GM12878 (cell line): ENCODE data around the gene HMX2. TPM values are rescaled to one million over a fixed set of nuclear protein-coding genes. Genes with fewer than 3 reads are reported as not detected.

ENCODE experiments used
- ATAC-seq: fragments of 200-7000 bp; cut with Tn5 transposase; 3 replicates; pipeline ENCODE4 v1.9.1; 2020; ENCODE audit warnings: mild to moderate bottlenecking, moderate library complexity
- BruUV-seq: library from RNA; stranded (reverse); fragments of 400-500 nt; replicated peaks from 2 replicates; lab custom pipeline; 2021; lab: Mats Ljungman, UMichigan
- CTCF ChIA-PET: fragments of 300-600 bp; sonication (Branson Sonifier 250); formaldehyde crosslinking; extraction: SDS; loops from one replicate; lab custom pipeline; 2021; ENCODE audit warnings: inconsistent platforms; lab: Yijun Ruan, JAX
- POLR2A ChIA-PET: fragments of 350-600 bp; formaldehyde crosslinking; extraction: SDS; loops from one replicate; lab custom pipeline; 2021; ENCODE audit warnings: inconsistent platforms; lab: Charles Lee
- RAD21 ChIA-PET: fragments of 300-600 bp; sonication (Branson Sonifier 250); formaldehyde crosslinking; loops from one replicate; lab custom pipeline; 2023; ENCODE audit warnings: antibody characterized with exemption; ENCODE audit not compliant: unreplicated experiment; lab: Charles Lee
- SMC1A ChIA-PET: fragments of 300-600 bp; sonication (Branson Sonifier 250); formaldehyde crosslinking; loops from one replicate; lab custom pipeline; 2023; ENCODE audit not compliant: unreplicated experiment, uncharacterized antibody; lab: Charles Lee
- DNase-seq: peaks from one replicate; pipeline ENCODE4 v3.0.0-alpha.2; 2011; ENCODE audit warnings: low read depth, low spot score
- FAIRE-seq: peaks from 3 replicates; lab custom pipeline; 2011; peaks lifted over from hg19 to GRCh38; lab: Jason Lieb, UNC
- H2AFZ ChIP-seq: 2 replicates; pipeline ENCODE4 v1.6.0; 2011; ENCODE audit warnings: low read depth, low read length, control low read depth; ENCODE audit not compliant: control insufficient read depth
- H3K27ac ChIP-seq: 2 replicates; pipeline ENCODE4 v1.5.1; 2011; ENCODE audit warnings: control low read depth; ENCODE audit not compliant: control insufficient read depth, insufficient read depth
- H3K27me3 ChIP-seq, 2 experiments: replicated peaks in 1 of 2; 2 replicates each; pipeline versions ENCODE4 v1.6.0 to v1.6.1; 2011; ENCODE audit warnings: low read length in 1 of 2; ENCODE audit not compliant: control insufficient read depth in 2 of 2, insufficient read depth in 2 of 2
- H3K36me3 ChIP-seq, 2 experiments: 2 replicates each; pipeline ENCODE4 v1.5.1; 2011; ENCODE audit warnings: low read length in 1 of 2; ENCODE audit not compliant: control insufficient read depth in 2 of 2, insufficient read depth in 2 of 2
- H3K4me1 ChIP-seq: 2 replicates; pipeline ENCODE4 v1.6.1; 2011; ENCODE audit warnings: mild to moderate bottlenecking, low read length, moderate library complexity, mixed read lengths; ENCODE audit not compliant: control insufficient read depth, insufficient read depth
- H3K4me2 ChIP-seq: 2 replicates; pipeline ENCODE4 v1.6.0; 2011; ENCODE audit warnings: control low read depth; ENCODE audit not compliant: control insufficient read depth, insufficient read depth
- H3K4me3 ChIP-seq: fragments of 200-600 bp; sonication (generic); 2 replicates; pipeline ENCODE4 v1.5.1; 2016
- H3K79me2 ChIP-seq: 2 replicates; pipeline ENCODE4 v1.6.0; 2011; ENCODE audit warnings: low read length; ENCODE audit not compliant: control insufficient read depth, insufficient read depth
- H3K9ac ChIP-seq: 2 replicates; pipeline ENCODE4 v1.8.0; 2011; ENCODE audit warnings: low read length, control low read depth, mixed read lengths; ENCODE audit not compliant: control insufficient read depth, insufficient read depth
- H3K9me3 ChIP-seq: replicated peaks from 3 replicates; pipeline ENCODE4 v1.5.1; 2011; ENCODE audit warnings: mild to moderate bottlenecking, low read length; ENCODE audit not compliant: control insufficient read depth, insufficient read depth
- H4K20me1 ChIP-seq: 2 replicates; pipeline ENCODE4 v1.6.0; 2011; ENCODE audit not compliant: control insufficient read depth, insufficient read depth
- CBFB ChIP-seq: IDR thresholded peaks from 2 replicates; pipeline ENCODE4 v1.6.1; 2016; ENCODE audit warnings: antibody characterized with exemption, low read depth
- CREM ChIP-seq: IDR thresholded peaks from 2 replicates; pipeline ENCODE4 v1.6.1; 2014; ENCODE audit warnings: antibody characterized with exemption, low read depth
- EED ChIP-seq: sonication (generic); IDR thresholded peaks from 2 replicates; pipeline ENCODE4 v1.6.1; 2016; ENCODE audit warnings: antibody characterized with exemption, low read depth
- EGR1 ChIP-seq, 2 experiments: IDR thresholded peaks; 1 replicate in 1 of 2; 2 replicates in 1 of 2; pipeline ENCODE4 v1.6.1; 2011 to 2012; ENCODE audit warnings: low read depth in 2 of 2, low read length in 2 of 2, borderline replicate concordance in 1 of 2, mild to moderate bottlenecking in 1 of 2, moderate library complexity in 1 of 2
- EP300 ChIP-seq, 2 experiments: fragments of 150-350 bp in 1 of 2; IDR thresholded peaks; 2 replicates each; pipeline ENCODE4 v1.6.1; 2011 to 2012; ENCODE audit warnings: low read depth in 2 of 2, low read length in 2 of 2, borderline replicate concordance in 1 of 2, improper control_type of control experiment in 1 of 2, inconsistent platforms in 1 of 2; ENCODE audit not compliant: control insufficient read depth in 1 of 2
- HDAC2 ChIP-seq: fragments of 200-600 bp; sonication (generic); IDR thresholded peaks from 2 replicates; pipeline ENCODE4 v1.6.1; 2017
- YBX1 ChIP-seq: fragments of 450-650 bp; IDR thresholded peaks from 2 replicates; pipeline ENCODE4 v1.6.1; 2016; ENCODE audit warnings: antibody characterized with exemption
- WGBS: methylation state at CpG from one replicate; pipeline ENCODE4 v1.1.6; 2016; ENCODE audit warnings: low lambda C conversion rate; ENCODE audit not compliant: insufficient replicate concordance, insufficient coverage; ENCODE audit errors: missing lambda C conversion rate; 5-methylcytosine and 5-hydroxymethylcytosine counted together
- in situ Hi-C: fragments of 300-500 bp; cut with MboI; formaldehyde crosslinking; loops from 9 replicates; pipeline ENCODE4 v1.14.3; 2018; ENCODE audit warnings: mixed read lengths
- intact Hi-C: fragments of 100-400 bp; cut with micrococcal nuclease; formaldehyde crosslinking; loops from one replicate; pipeline ENCODE4 v1.14.2; 2022; ENCODE audit not compliant: unreplicated experiment
- polyA plus RNA-seq, 11 experiments: library from polyadenylated mRNA; depleted of rRNA in 4 of 11; unstranded in 6 of 11; stranded (reverse) in 5 of 11; fragments of >200 nt; fragmentation: Nextera tagmentation in 4 of 11; fragmentation: Illumina TruSeq in 1 of 11; extraction: Ambion mirVana in 4 of 11; extraction: Trizol in 1 of 11; gene quantifications; 1 replicate in 1 of 11; 2 replicates in 10 of 11; pipeline versions ENCODE4 v1.2.1 to v1.2.3, GENCODE V29; 2011 to 2016; ENCODE audit warnings: inconsistent platforms in 2 of 11, missing spikeins in 2 of 11, low read depth in 1 of 11
- total RNA-seq, 4 experiments: library from RNA; depleted of rRNA in 3 of 4; stranded (reverse); fragments of >200 nt in 3 of 4; fragmentation: Illumina TruSeq in 1 of 4; extraction: Trizol in 1 of 4; gene quantifications; 2 replicates each; pipeline versions ENCODE4 v1.2.1 to v1.2.3, GENCODE V29; 2013 to 2021
- TF ChIP-seq, protein P1 (sequence below): fragments of 450-650 bp; conservative IDR thresholded peaks from 2 replicates; pipeline ENCODE4 v1.6.1; 2017; ENCODE audit warnings: mild to moderate bottlenecking, moderate library complexity
- TF ChIP-seq, protein P2 (sequence below): fragments of 450-650 bp; IDR thresholded peaks from 2 replicates; pipeline ENCODE4 v1.6.1; 2017; ENCODE audit warnings: mild to moderate bottlenecking

The HMX2 gene
- total and polyA plus RNA-seq, 10 of the 15 experiments (the other 5 are each of a cell fraction or from before 2014, with no cell fraction given) = 1.4 to 31.3 (median 16.8) TPM; not detected in 1

DNA sequence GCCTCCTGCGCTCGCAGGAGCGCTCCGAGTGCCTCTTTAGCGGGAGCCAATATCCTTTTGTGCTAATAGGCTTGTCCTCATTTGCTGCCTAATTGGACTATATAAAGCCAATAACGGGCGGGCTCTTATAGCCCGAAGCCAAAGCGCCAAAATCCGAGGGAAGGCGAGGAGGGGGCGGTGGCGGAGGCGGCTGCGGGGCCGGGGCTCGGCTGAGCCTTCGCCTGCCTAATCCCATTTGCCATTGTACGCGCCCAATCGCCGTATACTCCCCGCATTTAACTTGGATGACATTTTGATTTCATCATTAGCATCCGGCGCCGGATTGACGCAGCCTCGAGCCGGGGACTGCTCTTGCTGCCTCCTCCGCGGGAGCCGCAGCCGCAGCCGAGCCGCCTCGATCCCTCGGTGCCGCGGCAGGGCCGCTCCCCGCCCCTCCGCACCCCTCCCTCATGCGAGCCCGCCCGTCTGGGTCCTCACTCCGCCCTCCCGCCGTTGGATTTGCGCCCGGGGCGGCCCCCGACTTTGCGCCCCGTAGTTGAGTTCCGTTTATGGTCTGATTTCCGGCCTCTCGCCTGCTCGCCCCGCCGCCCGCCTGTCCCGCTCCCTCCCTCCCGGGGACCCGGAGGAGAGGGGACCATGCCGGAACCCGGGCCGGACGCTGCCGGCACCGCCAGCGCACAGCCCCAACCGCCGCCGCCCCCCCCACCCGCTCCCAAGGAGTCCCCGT, 12.4 kb upstream of the HMX2 start, which contains the start of gene HMX3 (continued):
- TF ChIP-seq, protein P1, sequence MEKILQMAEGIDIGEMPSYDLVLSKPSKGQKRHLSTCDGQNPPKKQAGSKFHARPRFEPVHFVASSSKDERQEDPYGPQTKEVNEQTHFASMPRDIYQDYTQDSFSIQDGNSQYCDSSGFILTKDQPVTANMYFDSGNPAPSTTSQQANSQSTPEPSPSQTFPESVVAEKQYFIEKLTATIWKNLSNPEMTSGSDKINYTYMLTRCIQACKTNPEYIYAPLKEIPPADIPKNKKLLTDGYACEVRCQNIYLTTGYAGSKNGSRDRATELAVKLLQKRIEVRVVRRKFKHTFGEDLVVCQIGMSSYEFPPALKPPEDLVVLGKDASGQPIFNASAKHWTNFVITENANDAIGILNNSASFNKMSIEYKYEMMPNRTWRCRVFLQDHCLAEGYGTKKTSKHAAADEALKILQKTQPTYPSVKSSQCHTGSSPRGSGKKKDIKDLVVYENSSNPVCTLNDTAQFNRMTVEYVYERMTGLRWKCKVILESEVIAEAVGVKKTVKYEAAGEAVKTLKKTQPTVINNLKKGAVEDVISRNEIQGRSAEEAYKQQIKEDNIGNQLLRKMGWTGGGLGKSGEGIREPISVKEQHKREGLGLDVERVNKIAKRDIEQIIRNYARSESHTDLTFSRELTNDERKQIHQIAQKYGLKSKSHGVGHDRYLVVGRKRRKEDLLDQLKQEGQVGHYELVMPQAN = no peak
- TF ChIP-seq CREM = no peak
- TF ChIP-seq CBFB = no peak
- TF ChIP-seq, protein P2, sequence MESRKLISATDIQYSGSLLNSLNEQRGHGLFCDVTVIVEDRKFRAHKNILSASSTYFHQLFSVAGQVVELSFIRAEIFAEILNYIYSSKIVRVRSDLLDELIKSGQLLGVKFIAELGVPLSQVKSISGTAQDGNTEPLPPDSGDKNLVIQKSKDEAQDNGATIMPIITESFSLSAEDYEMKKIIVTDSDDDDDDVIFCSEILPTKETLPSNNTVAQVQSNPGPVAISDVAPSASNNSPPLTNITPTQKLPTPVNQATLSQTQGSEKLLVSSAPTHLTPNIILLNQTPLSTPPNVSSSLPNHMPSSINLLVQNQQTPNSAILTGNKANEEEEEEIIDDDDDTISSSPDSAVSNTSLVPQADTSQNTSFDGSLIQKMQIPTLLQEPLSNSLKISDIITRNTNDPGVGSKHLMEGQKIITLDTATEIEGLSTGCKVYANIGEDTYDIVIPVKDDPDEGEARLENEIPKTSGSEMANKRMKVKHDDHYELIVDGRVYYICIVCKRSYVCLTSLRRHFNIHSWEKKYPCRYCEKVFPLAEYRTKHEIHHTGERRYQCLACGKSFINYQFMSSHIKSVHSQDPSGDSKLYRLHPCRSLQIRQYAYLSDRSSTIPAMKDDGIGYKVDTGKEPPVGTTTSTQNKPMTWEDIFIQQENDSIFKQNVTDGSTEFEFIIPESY = no peak

DNA sequence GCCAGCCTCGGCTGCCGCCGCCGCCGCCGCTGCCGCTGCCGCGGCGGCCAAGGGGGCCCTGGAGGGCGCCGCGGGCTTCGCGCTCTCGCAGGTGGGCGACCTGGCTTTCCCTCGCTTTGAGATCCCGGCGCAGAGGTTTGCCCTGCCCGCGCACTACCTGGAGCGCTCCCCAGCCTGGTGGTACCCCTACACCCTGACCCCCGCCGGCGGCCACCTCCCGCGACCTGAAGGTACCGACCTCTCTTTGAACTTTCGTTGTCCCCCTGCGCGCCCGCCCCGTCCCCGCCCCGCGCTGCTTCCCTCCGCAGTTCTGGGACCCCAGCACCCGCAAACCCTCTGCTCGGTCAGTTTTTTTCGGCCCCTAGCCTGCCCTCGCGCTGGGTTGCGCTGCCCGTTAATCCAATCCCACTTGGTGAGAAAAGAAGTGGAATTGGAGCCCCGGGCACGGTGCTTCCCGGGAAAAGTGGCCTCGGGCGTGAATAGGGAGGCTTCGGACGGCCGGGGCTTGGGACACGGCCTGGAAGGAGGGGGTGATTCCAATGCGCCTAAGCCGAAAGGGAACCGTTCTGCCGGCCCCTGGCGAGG, 11.6 kb upstream of the HMX2 start:
- peaks cover 31% of the 10 kb centered on the region for H3K79me2 ChIP-seq
- in situ Hi-C loops = no loop called here
- peak overlapping the region; percentile 54 for H3K27ac ChIP-seq
- ChIA-PET CTCF (no interaction called here), SMC1A (no interaction called here)
- intact Hi-C loops = no loop called here
- H3K9me3 ChIP-seq = no peaks in the 10 kb centered on the region; the same call in 2 of the 3 replicates
- ATAC-seq (no peak), FAIRE-seq (no peak), DNase-seq (no peak)
- no peak overlapping the region for H2AFZ ChIP-seq
- no peak for TF ChIP-seq HDAC2
- 0 out of 3 replicates have a peak, but pooled peaks of 1 of the 2 experiments have one; percentile 27 for TF ChIP-seq EGR1 (IDR thresholded peaks at IDR 0.05; ENCODE audit: borderline replicate concordance in 1 of 2, low read depth in 2 of 2, low read length in 2 of 2)
- 0 out of 2 replicates have a peak, but pooled peaks have one; percentile 22 for TF ChIP-seq EED
- no peak for TF ChIP-seq YBX1
- no peak for TF ChIP-seq EP300 (IDR thresholded peaks at IDR 0.05; ENCODE audit: borderline replicate concordance in 1 of 2, control insufficient read depth in 1 of 2, low read depth in 2 of 2, low read length in 2 of 2)
- TF ChIP-seq, all 136 proteins: peak for 2
- Histone ChIP-seq H4K20me1 (no peaks in the 10 kb centered on the region), H3K27me3 (peaks cover 7 to 22% of the 10 kb centered on the region in 2 experiments; a peak in 3 of 4 replicates), H3K4me2 (peak overlapping the region; percentile 60; the same call in 1 of the 2 replicates), H3K4me3 (peak overlapping the region; percentile 86), H3K4me1 (peaks cover 7% of the 10 kb centered on the region), H3K9ac (peak overlapping the region; percentile 63), H3K36me3 (no peaks in the 10 kb centered on the region; a peak in 1 of 4 replicates)
- WGBS = 8% methylated on average over 59 of the region's 59 CpGs
- RAD21 ChIA-PET = no interaction called here
- POLR2A ChIA-PET = no interaction called here
- BruUV-seq = no TSS peak
